Measurements from ENCODE around the gene LGALS1. TPM values are rescaled to one million over a fixed set of nuclear protein-coding genes. Genes with fewer than 3 reads are reported as not detected.

Gene LGALS1
- total RNA-seq, 1 experiment from 2014 or later = 3.2 TPM

DNA sequence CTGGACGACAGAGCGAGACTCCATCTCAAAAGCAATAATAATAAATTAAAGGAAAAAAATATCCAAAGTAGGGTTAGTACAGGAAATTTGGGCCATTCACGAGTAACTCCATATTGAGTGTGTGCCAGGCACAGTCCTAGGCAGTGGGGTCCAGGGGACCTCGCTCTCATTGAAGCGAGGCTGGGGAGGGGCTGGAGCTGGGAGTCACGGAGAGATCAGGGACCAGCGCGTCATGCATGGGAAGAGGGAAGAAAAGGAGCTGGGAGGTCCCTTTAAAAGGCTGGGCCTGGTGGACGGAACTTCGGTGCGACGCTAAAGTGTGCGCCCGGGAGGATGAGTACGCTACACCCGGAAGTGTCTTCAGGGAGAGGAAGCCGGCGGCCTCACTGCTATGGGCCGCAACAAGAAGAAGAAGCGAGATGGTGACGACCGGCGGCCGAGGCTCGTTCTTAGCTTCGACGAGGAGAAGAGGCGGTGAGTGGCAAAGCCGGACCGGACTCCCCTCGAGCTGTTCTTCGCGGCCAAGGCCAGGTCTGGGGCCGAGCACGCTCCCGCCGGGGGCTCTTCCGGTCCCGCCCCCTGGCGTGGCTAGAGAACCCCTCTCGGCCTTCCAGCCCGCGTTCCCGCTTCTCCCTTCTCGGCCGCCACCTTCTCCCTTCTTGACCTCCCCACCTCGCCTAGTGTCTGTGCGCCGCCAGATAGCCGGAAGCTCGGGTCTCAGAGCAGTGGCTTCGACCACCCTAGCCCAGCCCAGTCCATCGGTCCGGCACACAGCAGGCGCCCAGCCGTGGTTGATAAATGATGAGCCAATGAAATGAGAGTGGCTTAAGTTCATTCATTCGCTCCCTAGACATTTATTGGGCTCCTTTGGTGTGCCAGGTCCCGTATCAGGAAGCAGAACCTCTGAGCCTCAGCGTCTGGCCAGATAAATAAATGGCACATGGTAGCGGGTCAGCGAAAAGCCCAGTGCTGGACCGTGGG is 10.9 kb downstream of the LGALS1 start, which contains the start of gene NOL12:
TSS of gene NOL12 (plus strand) at position 342 of the 981 bp plus-strand sequence. CDS start at position 392, 50 bp downstream.
- H3K36me3 ChIP-seq (ENCODE audit: control insufficient read depth, insufficient read depth, low read length) = peaks cover 4% of the 10 kb centered on the region; the same call in 1 of the 2 replicates
- TF ChIP-seq, protein P1, sequence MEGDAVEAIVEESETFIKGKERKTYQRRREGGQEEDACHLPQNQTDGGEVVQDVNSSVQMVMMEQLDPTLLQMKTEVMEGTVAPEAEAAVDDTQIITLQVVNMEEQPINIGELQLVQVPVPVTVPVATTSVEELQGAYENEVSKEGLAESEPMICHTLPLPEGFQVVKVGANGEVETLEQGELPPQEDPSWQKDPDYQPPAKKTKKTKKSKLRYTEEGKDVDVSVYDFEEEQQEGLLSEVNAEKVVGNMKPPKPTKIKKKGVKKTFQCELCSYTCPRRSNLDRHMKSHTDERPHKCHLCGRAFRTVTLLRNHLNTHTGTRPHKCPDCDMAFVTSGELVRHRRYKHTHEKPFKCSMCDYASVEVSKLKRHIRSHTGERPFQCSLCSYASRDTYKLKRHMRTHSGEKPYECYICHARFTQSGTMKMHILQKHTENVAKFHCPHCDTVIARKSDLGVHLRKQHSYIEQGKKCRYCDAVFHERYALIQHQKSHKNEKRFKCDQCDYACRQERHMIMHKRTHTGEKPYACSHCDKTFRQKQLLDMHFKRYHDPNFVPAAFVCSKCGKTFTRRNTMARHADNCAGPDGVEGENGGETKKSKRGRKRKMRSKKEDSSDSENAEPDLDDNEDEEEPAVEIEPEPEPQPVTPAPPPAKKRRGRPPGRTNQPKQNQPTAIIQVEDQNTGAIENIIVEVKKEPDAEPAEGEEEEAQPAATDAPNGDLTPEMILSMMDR (IDR thresholded peaks at IDR 0.05; ENCODE audit: insufficient read depth in 1 of 2, low read depth in 1 of 2, low read length in 1 of 2, severe bottlenecking in 1 of 2, unreplicated experiment in 1 of 2) = no peak
- H3K27me3 ChIP-seq (replicated peaks; ENCODE audit: control insufficient read depth, insufficient read depth, low read length) = no peaks in the 10 kb centered on the region; the same call in 1 of the 2 replicates
- no peaks in the 10 kb centered on the region for H3K9me3 ChIP-seq
- intact Hi-C loops (cut with micrococcal nuclease; ENCODE audit: unreplicated experiment) = loop anchor here (1.0 to 10.0 kb wide), 2 partner anchors 10 to 81 kb away; partner anchors contain the start of gene GGA1
- DNase-seq = peak; percentile 85
- Mint-ChIP-seq H3K36me3 (ENCODE audit: insufficient read depth, unreplicated experiment) (peaks cover 22% of the 10 kb centered on the region), H3K4me3 (ENCODE audit: unreplicated experiment) (peak within 1 kb of the TSS; percentile 99), H3K27me3 (ENCODE audit: insufficient read depth, unreplicated experiment) (no peaks in the 10 kb centered on the region), H3K9me3 (ENCODE audit: unreplicated experiment) (no peaks in the 10 kb centered on the region), H3K4me1 (ENCODE audit: low read depth, unreplicated experiment) (no peaks in the 10 kb centered on the region), H3K27ac (ENCODE audit: unreplicated experiment) (peak within 1 kb of the TSS; percentile 95)
- BruUV-seq (replicated peaks) = TSS peak; percentile 83
- POLR2A ChIA-PET = interaction anchor here (0.5 to 1.5 kb wide), 6 partner anchors 12 to 79 kb away, joined by 3 to 8 read pairs (median 6); partner anchors contain the start of gene PDXP
- H3K4me1 ChIP-seq = peaks cover 16% of the 10 kb centered on the region; the same call in 1 of the 2 replicates
- H3K4me3 ChIP-seq (ENCODE audit: low read depth, low read length) = peak within 1 kb of the TSS; percentile 97
- CTCF ChIA-PET = interaction anchor here (0.5 to 1.4 kb wide), 8 partner anchors 9 to 273 kb away, joined by 3 to 9 read pairs (median 4); partner anchors contain the start of genes GGA1, PDXP and TRIOBP

DNA sequence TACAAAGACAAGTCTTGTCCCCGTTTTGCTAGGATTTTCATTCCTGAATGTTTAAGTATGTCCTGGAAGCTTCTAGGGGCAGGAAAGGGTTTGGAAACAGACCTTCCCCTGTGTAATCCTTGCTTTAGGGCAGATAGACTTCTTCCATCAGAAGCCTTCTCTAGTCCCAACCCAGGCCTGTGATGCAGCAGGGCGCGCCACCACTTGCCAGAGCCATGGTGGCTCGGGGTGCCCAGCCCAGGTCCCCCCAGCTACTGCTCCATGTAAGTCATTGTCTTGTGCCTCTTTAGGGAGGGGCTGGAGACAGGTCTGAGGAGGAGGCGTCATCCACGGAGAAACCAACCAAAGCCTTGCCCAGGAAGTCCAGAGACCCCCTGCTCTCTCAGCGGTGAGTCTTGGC is 15.0 kb downstream of the LGALS1 start:
- Mint-ChIP-seq H3K36me3 (ENCODE audit: insufficient read depth, unreplicated experiment) (peaks cover 27% of the 10 kb centered on the region), H3K4me3 (ENCODE audit: unreplicated experiment) (no peak overlapping the region), H3K27me3 (ENCODE audit: insufficient read depth, unreplicated experiment) (no peaks in the 10 kb centered on the region), H3K4me1 (ENCODE audit: low read depth, unreplicated experiment) (no peaks in the 10 kb centered on the region), H3K27ac (ENCODE audit: unreplicated experiment) (no peak overlapping the region), H3K9me3 (ENCODE audit: unreplicated experiment) (no peaks in the 10 kb centered on the region)
- no peak for DNase-seq
- Histone ChIP-seq H3K36me3 (ENCODE audit: control insufficient read depth, insufficient read depth, low read length) (peaks cover 4% of the 10 kb centered on the region; the same call in 1 of the 2 replicates), H3K4me1 (peaks cover 6% of the 10 kb centered on the region; the same call in 1 of the 2 replicates), H3K9me3 (no peaks in the 10 kb centered on the region), H3K27me3 (replicated peaks; ENCODE audit: control insufficient read depth, insufficient read depth, low read length) (no peaks in the 10 kb centered on the region; the same call in 1 of the 2 replicates), H3K4me3 (ENCODE audit: low read depth, low read length) (no peak overlapping the region)
- TF ChIP-seq, protein P1 (IDR thresholded peaks at IDR 0.05; ENCODE audit: insufficient read depth in 1 of 2, low read depth in 1 of 2, low read length in 1 of 2, severe bottlenecking in 1 of 2, unreplicated experiment in 1 of 2) = no peak
- intact Hi-C loops (cut with micrococcal nuclease; ENCODE audit: unreplicated experiment) = no loop called here
- CTCF ChIA-PET = no interaction called here
- BruUV-seq (replicated peaks) = no TSS peak
- POLR2A ChIA-PET = no interaction called here

DNA sequence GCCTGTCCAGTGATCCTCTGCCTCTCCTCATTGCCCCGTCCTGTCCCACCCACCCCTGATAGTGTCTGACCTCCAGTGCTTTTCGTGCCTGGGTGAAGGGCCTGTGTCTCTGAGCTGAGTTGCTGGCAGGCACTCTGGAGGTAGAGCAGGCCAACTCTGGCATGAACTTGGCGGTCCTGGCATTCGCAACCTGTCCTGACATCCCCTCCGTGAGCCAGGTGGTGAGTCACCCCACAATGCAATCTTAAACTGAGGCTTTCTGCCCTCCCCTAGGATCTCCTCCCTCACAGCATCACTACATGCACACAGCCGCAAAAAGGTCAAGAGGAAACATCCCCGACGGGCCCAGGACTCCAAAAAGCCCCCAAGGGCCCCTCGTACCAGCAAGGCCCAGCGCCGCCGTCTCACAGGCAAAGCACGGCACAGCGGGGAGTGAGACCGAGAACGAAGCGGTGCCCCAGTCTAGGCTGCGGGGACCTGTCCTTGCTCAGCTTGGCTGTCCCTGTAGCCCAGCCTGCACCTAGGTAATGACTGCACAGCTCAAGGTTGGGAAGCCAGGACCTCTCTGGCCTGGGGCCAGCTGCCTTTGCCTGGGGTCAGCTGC is 15.6 kb downstream of the LGALS1 start:
- DNase-seq = no peak
- Mint-ChIP-seq H3K4me3 (ENCODE audit: unreplicated experiment) (no peak overlapping the region), H3K27me3 (ENCODE audit: insufficient read depth, unreplicated experiment) (no peaks in the 10 kb centered on the region), H3K36me3 (ENCODE audit: insufficient read depth, unreplicated experiment) (peaks cover 24% of the 10 kb centered on the region), H3K27ac (ENCODE audit: unreplicated experiment) (no peak overlapping the region), H3K9me3 (ENCODE audit: unreplicated experiment) (no peaks in the 10 kb centered on the region), H3K4me1 (ENCODE audit: low read depth, unreplicated experiment) (peaks cover 3% of the 10 kb centered on the region)
- no peaks in the 10 kb centered on the region; the same call in 1 of the 2 replicates for H3K27me3 ChIP-seq (replicated peaks; ENCODE audit: control insufficient read depth, insufficient read depth, low read length)
- ChIA-PET CTCF (no interaction called here), POLR2A (no interaction called here)
- peaks cover 4% of the 10 kb centered on the region; the same call in 1 of the 2 replicates for H3K36me3 ChIP-seq (ENCODE audit: control insufficient read depth, insufficient read depth, low read length)
- no peaks in the 10 kb centered on the region for H3K9me3 ChIP-seq
- BruUV-seq (replicated peaks) = no TSS peak
- TF ChIP-seq, protein P1 (IDR thresholded peaks at IDR 0.05; ENCODE audit: insufficient read depth in 1 of 2, low read depth in 1 of 2, low read length in 1 of 2, severe bottlenecking in 1 of 2, unreplicated experiment in 1 of 2) = no peak
- no peak overlapping the region for H3K4me3 ChIP-seq (ENCODE audit: low read depth, low read length)
- H3K4me1 ChIP-seq = no peaks in the 10 kb centered on the region
- intact Hi-C loops (cut with micrococcal nuclease; ENCODE audit: unreplicated experiment) = no loop called here

Measured in Caco-2 (cell line).